ENCODE measurements around the gene USF1. TPM values are rescaled to one million over a fixed set of nuclear protein-coding genes. Genes with fewer than 3 reads are reported as not detected.

The USF1 gene
- total and polyA plus RNA-seq, 9 of the 15 experiments (the other 6 are each of a cell fraction or from before 2014, with no cell fraction given): 7.4 to 60.2 (median 54.2) TPM

DNA sequence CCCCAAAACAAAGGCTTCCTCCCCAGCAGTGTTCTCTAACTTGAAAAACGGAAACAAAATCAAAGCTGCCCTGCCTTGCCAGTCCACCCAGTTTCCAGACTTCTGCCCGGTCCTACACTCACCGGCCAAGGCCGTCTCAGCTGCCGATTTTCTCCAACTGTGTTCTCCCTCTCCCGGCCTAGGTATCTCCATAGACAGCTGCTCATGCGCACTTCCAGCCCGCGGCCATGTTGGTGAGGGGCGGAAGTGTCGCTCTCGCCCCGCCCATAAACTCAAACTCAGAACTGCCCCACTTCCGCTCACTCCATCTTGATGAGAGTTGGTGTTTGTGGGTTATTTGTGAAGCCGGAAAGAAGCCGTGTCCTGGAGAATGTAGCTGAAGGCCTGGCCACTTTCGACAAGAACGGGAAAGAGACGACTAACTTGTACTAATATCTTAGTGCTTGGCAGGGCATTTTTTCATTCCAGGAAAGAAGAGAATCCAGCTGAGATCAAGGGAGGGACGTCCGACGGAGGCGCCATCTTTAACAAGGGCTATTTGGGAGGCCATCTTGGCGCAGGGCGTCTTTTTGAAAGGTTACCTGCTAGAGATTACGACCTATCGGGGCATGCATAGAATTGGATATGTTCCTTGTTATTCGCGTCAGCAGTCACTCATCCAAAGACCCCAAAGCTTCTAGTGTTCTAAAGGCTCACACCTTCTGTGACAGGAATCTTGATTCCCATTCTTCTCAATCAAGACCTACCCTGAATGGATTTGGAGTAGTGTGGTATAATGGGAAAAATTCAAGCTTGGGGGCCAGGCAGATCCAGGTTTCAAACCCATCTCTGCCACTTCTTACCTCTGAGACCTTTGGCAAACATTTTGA, at the start of gene USF1 (continued):
- TF ChIP-seq DDX20 (tag; IDR thresholded peaks at IDR 0.05; ENCODE audit: low read depth) (peak; percentile 50; the same call in 1 of the 2 replicates), ZNF232 (CRISPR knock-in tag; IDR thresholded peaks at IDR 0.05) (no peak), ARHGAP35 (IDR thresholded peaks at IDR 0.05; ENCODE audit: partially characterized antibody) (no peak), TCF7L2 (IDR thresholded peaks at IDR 0.05; ENCODE audit: low read depth, low read length) (no peak), CSDE1 (IDR thresholded peaks at IDR 0.05) (peak in 1 of 2 experiments; percentile 97; a peak in 2 of 4 replicates), KDM2B (CRISPR knock-in tag; IDR thresholded peaks at IDR 0.05) (no peak), GATAD2B (IDR thresholded peaks at IDR 0.05; ENCODE audit: borderline replicate concordance) (no peak), ZNF586 (CRISPR knock-in tag; conservative IDR thresholded peaks at IDR 0.05) (no peak), E2F3 (CRISPR knock-in tag; IDR thresholded peaks at IDR 0.05) (no peak), ZNF311 (CRISPR knock-in tag; IDR thresholded peaks at IDR 0.05) (peak; percentile 64; the same call in 1 of the 2 replicates), POLR2B (IDR thresholded peaks at IDR 0.05; ENCODE audit: low read depth, partially characterized antibody) (peak; percentile 81), RFX5 (IDR thresholded peaks at IDR 0.05; ENCODE audit: low read depth, low read length) (no peak), PCBP1 (IDR thresholded peaks at IDR 0.05; ENCODE audit: low read depth, low read length, poor library complexity, severe bottlenecking) (no peak), ZFP30 (CRISPR knock-in tag; IDR thresholded peaks at IDR 0.05; ENCODE audit: borderline replicate concordance) (no peak), ZNF354B (CRISPR knock-in tag; IDR thresholded peaks at IDR 0.05) (no peak), CGGBP1 (CRISPR knock-in tag; IDR thresholded peaks at IDR 0.05) (no peak), CBX8 (IDR thresholded peaks at IDR 0.05; ENCODE audit: borderline replicate concordance, extremely low read depth, low read depth, low read length, poor library complexity, severe bottlenecking) (no peak), SETDB1 (IDR thresholded peaks at IDR 0.05; ENCODE audit: low read length) (no peak), CBFB (CRISPR knock-in tag; IDR thresholded peaks at IDR 0.05) (no peak), XRCC4 (IDR thresholded peaks at IDR 0.05; ENCODE audit: extremely low read depth, insufficient read depth, insufficient read length) (no peak), SAP30 (IDR thresholded peaks at IDR 0.05; ENCODE audit: borderline replicate concordance, insufficient read depth, low read depth, low read length, poor library complexity, severe bottlenecking) (peak; percentile 38), GATA2 (CRISPR knock-in tag; IDR thresholded peaks at IDR 0.05) (no peak)
- TF ChIP-seq, protein P1, sequence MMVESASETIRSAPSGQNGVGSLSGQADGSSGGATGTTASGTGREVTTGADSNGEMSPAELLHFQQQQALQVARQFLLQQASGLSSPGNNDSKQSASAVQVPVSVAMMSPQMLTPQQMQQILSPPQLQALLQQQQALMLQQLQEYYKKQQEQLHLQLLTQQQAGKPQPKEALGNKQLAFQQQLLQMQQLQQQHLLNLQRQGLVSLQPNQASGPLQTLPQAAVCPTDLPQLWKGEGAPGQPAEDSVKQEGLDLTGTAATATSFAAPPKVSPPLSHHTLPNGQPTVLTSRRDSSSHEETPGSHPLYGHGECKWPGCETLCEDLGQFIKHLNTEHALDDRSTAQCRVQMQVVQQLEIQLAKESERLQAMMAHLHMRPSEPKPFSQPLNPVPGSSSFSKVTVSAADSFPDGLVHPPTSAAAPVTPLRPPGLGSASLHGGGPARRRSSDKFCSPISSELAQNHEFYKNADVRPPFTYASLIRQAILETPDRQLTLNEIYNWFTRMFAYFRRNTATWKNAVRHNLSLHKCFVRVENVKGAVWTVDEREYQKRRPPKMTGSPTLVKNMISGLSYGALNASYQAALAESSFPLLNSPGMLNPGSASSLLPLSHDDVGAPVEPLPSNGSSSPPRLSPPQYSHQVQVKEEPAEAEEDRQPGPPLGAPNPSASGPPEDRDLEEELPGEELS (CRISPR knock-in tag; IDR thresholded peaks at IDR 0.05; ENCODE audit: borderline replicate concordance): no peak
- TF ChIP-seq, protein P2, sequence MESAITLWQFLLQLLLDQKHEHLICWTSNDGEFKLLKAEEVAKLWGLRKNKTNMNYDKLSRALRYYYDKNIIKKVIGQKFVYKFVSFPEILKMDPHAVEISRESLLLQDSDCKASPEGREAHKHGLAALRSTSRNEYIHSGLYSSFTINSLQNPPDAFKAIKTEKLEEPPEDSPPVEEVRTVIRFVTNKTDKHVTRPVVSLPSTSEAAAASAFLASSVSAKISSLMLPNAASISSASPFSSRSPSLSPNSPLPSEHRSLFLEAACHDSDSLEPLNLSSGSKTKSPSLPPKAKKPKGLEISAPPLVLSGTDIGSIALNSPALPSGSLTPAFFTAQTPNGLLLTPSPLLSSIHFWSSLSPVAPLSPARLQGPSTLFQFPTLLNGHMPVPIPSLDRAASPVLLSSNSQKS (CRISPR knock-in tag; IDR thresholded peaks at IDR 0.05): no peak
